ENCODE measurements around the gene BBS12. TPM values are rescaled to one million over a fixed set of nuclear protein-coding genes. Genes with fewer than 3 reads are reported as not detected.

BBS12 gene
- total and polyA plus RNA-seq, 2 experiments from 2014 or later, result 3.0 to 4.7 TPM

DNA sequence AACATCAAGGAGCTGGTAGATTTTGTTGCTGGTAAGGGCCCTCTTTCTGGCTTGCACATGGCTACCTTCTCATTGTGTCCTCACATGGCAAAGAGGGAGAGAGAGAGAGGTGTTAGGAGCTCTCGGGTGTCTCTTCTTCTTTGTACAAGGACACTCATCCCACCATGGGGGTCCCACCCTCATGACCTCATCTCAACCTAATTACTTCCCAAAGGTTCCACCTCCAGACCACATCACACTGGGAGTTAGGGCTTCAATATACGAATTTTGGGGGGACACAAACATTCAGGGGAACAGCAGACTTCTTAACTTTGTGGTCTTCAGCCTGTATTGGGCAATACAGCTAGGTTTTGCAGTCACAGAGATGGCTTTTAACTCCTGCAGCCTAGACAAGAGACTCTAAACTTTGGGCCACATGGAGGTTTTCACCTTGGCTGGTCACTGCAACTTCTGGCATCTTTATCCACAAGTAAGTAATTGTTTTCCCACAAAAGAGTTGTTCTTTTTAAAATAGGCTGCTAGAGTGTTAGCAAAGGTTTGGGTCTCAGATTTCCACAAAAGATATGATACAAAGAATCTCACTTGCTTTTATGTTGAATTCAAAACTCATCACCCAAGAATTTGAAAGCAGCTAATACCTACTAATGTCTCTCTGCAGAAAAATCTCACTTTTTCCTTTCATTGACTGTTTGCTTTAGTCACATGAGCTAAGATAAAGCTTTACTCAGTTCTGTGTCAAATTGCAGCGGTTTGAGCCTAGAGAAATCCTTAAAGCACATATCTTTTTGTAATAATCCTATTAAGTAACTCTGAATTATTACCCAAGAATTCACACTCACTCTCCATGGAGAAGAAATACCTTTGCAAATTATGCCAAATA is 39.6 kb upstream of the BBS12 start:
- H2AFZ ChIP-seq, result no peak overlapping the region
- 57% methylated on average over 3 of the region's 3 CpGs for WGBS (ENCODE audit: low lambda C conversion rate, missing lambda C conversion rate)
- H3K27ac ChIP-seq, result no peak overlapping the region

DNA sequence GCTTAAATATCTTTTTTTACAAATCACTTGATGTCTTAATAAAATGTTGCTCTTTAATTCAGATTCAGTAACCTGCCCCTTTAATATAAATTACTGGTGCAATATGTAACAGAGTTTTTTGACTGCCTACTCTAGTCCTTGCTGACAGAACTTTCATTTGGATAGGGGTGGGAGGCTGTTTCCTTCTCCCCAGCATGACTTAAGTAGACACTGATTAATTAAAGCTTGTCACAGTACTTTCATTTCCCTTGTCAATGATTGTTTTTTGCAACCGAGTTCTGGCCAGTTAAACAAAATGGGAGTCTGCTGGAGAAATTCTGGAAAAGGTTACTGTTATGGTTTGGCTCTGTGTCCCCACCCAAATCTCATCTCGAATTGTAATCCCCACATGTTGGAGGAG is 37.3 kb upstream of the BBS12 start:
- no peaks in the 10 kb centered on the region for H3K36me3 ChIP-seq (replicated peaks; ENCODE audit: insufficient read depth, low read depth)
- H3K4me1 ChIP-seq (ENCODE audit: insufficient read depth), result peaks cover 11% of the 10 kb centered on the region
- H2AFZ ChIP-seq, result no peak overlapping the region
- H3K9me2 ChIP-seq (replicated peaks; ENCODE audit: insufficient read depth), result no peaks in the 10 kb centered on the region
- 85% methylated on average over 2 of the region's 2 CpGs for WGBS (ENCODE audit: low lambda C conversion rate, missing lambda C conversion rate)
- H4K20me1 ChIP-seq (ENCODE audit: insufficient read depth, poor library complexity, severe bottlenecking), result no peaks in the 10 kb centered on the region
- H3K9me3 ChIP-seq (ENCODE audit: low read depth), result no peaks in the 10 kb centered on the region
- H3K4me2 ChIP-seq, result no peak overlapping the region
- no peaks in the 10 kb centered on the region for H3K79me2 ChIP-seq
- H3K27me3 ChIP-seq, result no peaks in the 10 kb centered on the region
- TF ChIP-seq, protein P1, sequence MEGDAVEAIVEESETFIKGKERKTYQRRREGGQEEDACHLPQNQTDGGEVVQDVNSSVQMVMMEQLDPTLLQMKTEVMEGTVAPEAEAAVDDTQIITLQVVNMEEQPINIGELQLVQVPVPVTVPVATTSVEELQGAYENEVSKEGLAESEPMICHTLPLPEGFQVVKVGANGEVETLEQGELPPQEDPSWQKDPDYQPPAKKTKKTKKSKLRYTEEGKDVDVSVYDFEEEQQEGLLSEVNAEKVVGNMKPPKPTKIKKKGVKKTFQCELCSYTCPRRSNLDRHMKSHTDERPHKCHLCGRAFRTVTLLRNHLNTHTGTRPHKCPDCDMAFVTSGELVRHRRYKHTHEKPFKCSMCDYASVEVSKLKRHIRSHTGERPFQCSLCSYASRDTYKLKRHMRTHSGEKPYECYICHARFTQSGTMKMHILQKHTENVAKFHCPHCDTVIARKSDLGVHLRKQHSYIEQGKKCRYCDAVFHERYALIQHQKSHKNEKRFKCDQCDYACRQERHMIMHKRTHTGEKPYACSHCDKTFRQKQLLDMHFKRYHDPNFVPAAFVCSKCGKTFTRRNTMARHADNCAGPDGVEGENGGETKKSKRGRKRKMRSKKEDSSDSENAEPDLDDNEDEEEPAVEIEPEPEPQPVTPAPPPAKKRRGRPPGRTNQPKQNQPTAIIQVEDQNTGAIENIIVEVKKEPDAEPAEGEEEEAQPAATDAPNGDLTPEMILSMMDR (IDR thresholded peaks at IDR 0.05; ENCODE audit: poor library complexity), result no peak
- no peak for TF ChIP-seq EZH2phosphoT487 (IDR thresholded peaks at IDR 0.05; ENCODE audit: low read depth, severe bottlenecking, unreplicated experiment)
- TF ChIP-seq EZH2 (IDR thresholded peaks at IDR 0.05; ENCODE audit: borderline replicate concordance), result no peak
- no peak for DNase-seq (ENCODE audit: low spot score)
- H3K27ac ChIP-seq, result no peak overlapping the region
- H3K4me3 ChIP-seq, result no peak overlapping the region

More for the DNA sequence above, 39.6 kb upstream of the BBS12 start:
- TF ChIP-seq EZH2 (IDR thresholded peaks at IDR 0.05; ENCODE audit: borderline replicate concordance) (no peak), EZH2phosphoT487 (IDR thresholded peaks at IDR 0.05; ENCODE audit: low read depth, severe bottlenecking, unreplicated experiment) (no peak)
- TF ChIP-seq, protein P1 (IDR thresholded peaks at IDR 0.05; ENCODE audit: poor library complexity), result no peak
- Histone ChIP-seq H3K27me3 (no peaks in the 10 kb centered on the region), H3K4me3 (no peak overlapping the region), H4K20me1 (ENCODE audit: insufficient read depth, poor library complexity, severe bottlenecking) (no peaks in the 10 kb centered on the region), H3K4me2 (no peak overlapping the region), H3K4me1 (ENCODE audit: insufficient read depth) (peaks cover 6% of the 10 kb centered on the region), H3K36me3 (replicated peaks; ENCODE audit: insufficient read depth, low read depth) (no peaks in the 10 kb centered on the region), H3K9me2 (replicated peaks; ENCODE audit: insufficient read depth) (no peaks in the 10 kb centered on the region), H3K9me3 (ENCODE audit: low read depth) (no peaks in the 10 kb centered on the region), H3K79me2 (no peaks in the 10 kb centered on the region)
- no peak for DNase-seq (ENCODE audit: low spot score)

DNA sequence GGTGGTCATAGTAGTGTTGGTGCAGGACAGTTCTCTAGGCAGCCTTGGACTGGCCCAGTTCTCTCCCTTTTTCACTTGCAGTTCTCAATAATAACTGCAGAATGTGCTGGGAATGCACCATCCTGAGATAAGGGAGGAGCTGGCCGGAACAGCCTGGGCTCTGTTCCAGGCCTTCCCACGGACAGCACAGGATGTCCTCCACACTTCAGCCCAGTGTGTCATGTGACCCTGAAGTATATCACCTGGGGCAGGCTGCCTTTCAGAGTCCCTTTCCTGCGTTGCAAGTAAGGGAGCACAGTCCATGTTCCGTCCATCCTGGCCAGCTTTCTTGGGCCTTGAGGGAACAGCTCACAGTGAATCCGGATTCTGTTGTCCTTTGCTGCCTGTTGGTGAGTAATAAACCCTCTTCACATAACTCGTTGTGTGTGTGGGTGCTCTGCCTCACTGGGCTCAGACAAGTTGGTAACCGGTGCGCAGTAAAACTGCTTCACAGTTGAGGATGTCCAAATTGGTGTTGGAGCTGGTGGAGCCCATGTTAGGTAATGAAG is 32.3 kb upstream of the BBS12 start:
- DNase-seq (ENCODE audit: low spot score), result peak; percentile 78
- Histone ChIP-seq H3K36me3 (replicated peaks; ENCODE audit: insufficient read depth, low read depth) (no peaks in the 10 kb centered on the region), H3K4me3 (no peak overlapping the region), H3K27me3 (no peaks in the 10 kb centered on the region), H3K9me2 (replicated peaks; ENCODE audit: insufficient read depth) (no peaks in the 10 kb centered on the region), H2AFZ (peak overlapping the region; percentile 58), H4K20me1 (ENCODE audit: insufficient read depth, poor library complexity, severe bottlenecking) (no peaks in the 10 kb centered on the region), H3K79me2 (no peaks in the 10 kb centered on the region), H3K4me1 (ENCODE audit: insufficient read depth) (peaks cover 5% of the 10 kb centered on the region), H3K4me2 (peak overlapping the region; percentile 59), H3K9me3 (ENCODE audit: low read depth) (no peaks in the 10 kb centered on the region), H3K27ac (peak overlapping the region; percentile 69)
- TF ChIP-seq EZH2 (IDR thresholded peaks at IDR 0.05; ENCODE audit: borderline replicate concordance) (no peak), EZH2phosphoT487 (IDR thresholded peaks at IDR 0.05; ENCODE audit: low read depth, severe bottlenecking, unreplicated experiment) (no peak)
- TF ChIP-seq, protein P1 (IDR thresholded peaks at IDR 0.05; ENCODE audit: poor library complexity), result no peak
- WGBS (ENCODE audit: low lambda C conversion rate, missing lambda C conversion rate), result 56% methylated on average over 8 of the region's 8 CpGs
